CD4-positive, CD25-positive, alpha-beta regulatory T cell (primary cell): Measurements from ENCODE around the gene PCSK6. TPM values are rescaled to one million over a fixed set of nuclear protein-coding genes. Genes with fewer than 3 reads are reported as not detected.

ENCODE experiments used
- ATAC-seq, 2 donors: fragments of 150-1000 bp; cut with Tn5 transposase; one replicate each; pipeline ENCODE4 v1.10.0; 2021; ENCODE audit warnings: low read depth in 2 of 2, moderate number of reproducible peaks in 2 of 2, moderate library complexity in 1 of 2
- DNase-seq, 3 donors: peaks; one replicate each; pipeline versions ENCODE4 v3.0.0 to v3.0.0-alpha.2; 2012 to 2022; ENCODE audit warnings: mixed read lengths in 1 of 3
- H3K27ac ChIP-seq: one replicate; pipeline ENCODE4 v1.7.0; 2013; ENCODE audit warnings: mild to moderate bottlenecking, low read length; ENCODE audit not compliant: insufficient read depth, poor library complexity, severe bottlenecking
- H3K27me3 ChIP-seq: one replicate; pipeline ENCODE4 v1.7.0; 2013; ENCODE audit warnings: low read length; ENCODE audit not compliant: control insufficient read depth, insufficient read depth
- H3K36me3 ChIP-seq: one replicate; pipeline ENCODE4 v1.7.0; 2013; ENCODE audit warnings: mild to moderate bottlenecking, low read length, moderate library complexity; ENCODE audit not compliant: control insufficient read depth, insufficient read depth
- H3K4me1 ChIP-seq: 2 replicates; pipeline ENCODE4 v1.7.0; 2013; ENCODE audit warnings: mild to moderate bottlenecking, low read length; ENCODE audit not compliant: insufficient read depth, control insufficient read depth, poor library complexity, severe bottlenecking
- H3K4me3 ChIP-seq: one replicate; pipeline ENCODE4 v1.7.0; 2013; ENCODE audit warnings: low read depth, mild to moderate bottlenecking, low read length, moderate library complexity
- H3K9me3 ChIP-seq, 2 experiments: 1 replicate in 1 of 2; 2 replicates in 1 of 2; pipeline ENCODE4 v1.7.0; 2013; ENCODE audit warnings: low read length in 2 of 2, mild to moderate bottlenecking in 1 of 2, moderate library complexity in 1 of 2; ENCODE audit not compliant: control insufficient read depth in 2 of 2
- H3K27ac Mint-ChIP-seq, 3 donors: one replicate each; pipeline ENCODE4 v1.8.0; 2020 to 2022; ENCODE audit warnings: mild to moderate bottlenecking in 3 of 3, mixed read lengths in 3 of 3, moderate library complexity in 2 of 3
- H3K27me3 Mint-ChIP-seq: one replicate; pipeline ENCODE4 v1.8.0; 2022; ENCODE audit warnings: mild to moderate bottlenecking, mixed read lengths
- H3K36me3 Mint-ChIP-seq: one replicate; pipeline ENCODE4 v1.8.0; 2020; ENCODE audit warnings: mixed read lengths
- H3K4me1 Mint-ChIP-seq, 4 donors: one replicate each; pipeline ENCODE4 v1.8.0; 2020 to 2022; ENCODE audit warnings: mixed read lengths in 4 of 4, mild to moderate bottlenecking in 1 of 4
- H3K4me3 Mint-ChIP-seq, 4 donors: one replicate each; pipeline ENCODE4 v1.8.0; 2020 to 2022; ENCODE audit warnings: mild to moderate bottlenecking in 4 of 4, mixed read lengths in 4 of 4, moderate library complexity in 3 of 4
- H3K9me3 Mint-ChIP-seq, 7 donors: one replicate each; pipeline ENCODE4 v1.8.0; 2020 to 2022; ENCODE audit warnings: mixed read lengths in 7 of 7, mild to moderate bottlenecking in 3 of 7, moderate library complexity in 2 of 7
- polyA plus RNA-seq, 4 donors: library from polyadenylated mRNA; unstranded; fragments of 300-500 nt; fragmentation: Illumina TruSeq; gene quantifications; one replicate each; pipeline ENCODE4 v1.2.3, GENCODE V29; 2021
- total RNA-seq: library from RNA; stranded (reverse); gene quantifications from one replicate; pipeline ENCODE4 v1.2.3, GENCODE V29; 2022

PCSK6 gene
- total and polyA plus RNA-seq, 5 donors from 2014 or later = 0.07 to 1.1 (median 0.22) TPM; not detected in 1

- peaks cover 24% of the 10 kb centered on the region for H3K27me3 Mint-ChIP-seq
- Histone ChIP-seq H3K4me3 (no peak overlapping the region), H3K9me3 (no peaks in the 10 kb centered on the region), H3K4me1 (peaks cover 5% of the 10 kb centered on the region), H3K27ac (no peak overlapping the region), H3K27me3 (no peaks in the 10 kb centered on the region), H3K36me3 (no peaks in the 10 kb centered on the region)
- H3K4me3 Mint-ChIP-seq = peak overlapping the region in 3 of 4 donors; percentile 21 to 74 (median 22)
- peaks cover 0 to 9% (median 4%) of the 10 kb centered on the region in 4 donors for H3K4me1 Mint-ChIP-seq
- peaks cover 0 to 2% (median 0%) of the 10 kb centered on the region in 7 donors for H3K9me3 Mint-ChIP-seq
- DNase-seq (peak; percentile 13 to 64 (median 19)), ATAC-seq (peak; percentile 37 to 52)
- H3K27ac Mint-ChIP-seq = no peak overlapping the region
- H3K36me3 Mint-ChIP-seq = no peaks in the 10 kb centered on the region
Observed at GRCh38 chr15:101501703-101502373, 12.3 kb upstream of the PCSK6 start.

- ATAC-seq = no peak
- Histone ChIP-seq H3K9me3 (no peaks in the 10 kb centered on the region), H3K36me3 (no peaks in the 10 kb centered on the region), H3K27ac (no peak overlapping the region), H3K4me1 (peaks cover 5% of the 10 kb centered on the region), H3K4me3 (no peak overlapping the region), H3K27me3 (no peaks in the 10 kb centered on the region)
- peak in 1 of 3 donors; percentile 52 for DNase-seq
- Mint-ChIP-seq H3K4me3 (peak overlapping the region in 1 of 4 donors; percentile 21), H3K36me3 (no peaks in the 10 kb centered on the region), H3K27ac (no peak overlapping the region), H3K4me1 (peaks cover 0 to 12% (median 5%) of the 10 kb centered on the region in 4 donors), H3K27me3 (peaks cover 28% of the 10 kb centered on the region), H3K9me3 (peaks cover 0 to 2% (median 0%) of the 10 kb centered on the region in 7 donors)
Observed at GRCh38 chr15:101500865-101501551, 11.5 kb upstream of the PCSK6 start.

- H3K9me3 Mint-ChIP-seq = peaks cover 0 to 2% (median 0%) of the 10 kb centered on the region in 7 donors
- H3K4me1 Mint-ChIP-seq = peaks cover 0 to 14% (median 5%) of the 10 kb centered on the region in 4 donors
- no peaks in the 10 kb centered on the region for H3K36me3 ChIP-seq
- no peak overlapping the region for H3K4me3 Mint-ChIP-seq
- H3K27me3 Mint-ChIP-seq = peaks cover 36% of the 10 kb centered on the region
- H3K4me1 ChIP-seq = peaks cover 5% of the 10 kb centered on the region
- H3K9me3 ChIP-seq = no peaks in the 10 kb centered on the region
- DNase-seq = peak in 1 of 3 donors; percentile 82
- no peaks in the 10 kb centered on the region for H3K36me3 Mint-ChIP-seq
- H3K27ac Mint-ChIP-seq = no peak overlapping the region
- H3K27me3 ChIP-seq = no peaks in the 10 kb centered on the region
- no peak overlapping the region for H3K4me3 ChIP-seq
- peak in 1 of 2 donors; percentile 38 for ATAC-seq
- no peak overlapping the region for H3K27ac ChIP-seq
Observed at GRCh38 chr15:101499863-101500713, 10.6 kb upstream of the PCSK6 start.

GRCh38 chr15:101498717-101499480 lies 9.4 kb upstream of the PCSK6 start:
- Histone ChIP-seq H3K4me1 (peaks cover 5% of the 10 kb centered on the region), H3K9me3 (no peaks in the 10 kb centered on the region), H3K27me3 (no peaks in the 10 kb centered on the region), H3K27ac (no peak overlapping the region), H3K4me3 (no peak overlapping the region), H3K36me3 (no peaks in the 10 kb centered on the region)
- Mint-ChIP-seq H3K9me3 (peaks cover 0 to 5% (median 0%) of the 10 kb centered on the region in 7 donors), H3K4me3 (no peak overlapping the region), H3K4me1 (peaks cover 0 to 14% (median 5%) of the 10 kb centered on the region in 4 donors), H3K27ac (no peak overlapping the region), H3K36me3 (no peaks in the 10 kb centered on the region), H3K27me3 (peaks cover 42% of the 10 kb centered on the region)
- no peak for DNase-seq
- ATAC-seq = no peak

- Histone ChIP-seq H3K27ac (no peak overlapping the region), H3K9me3 (no peaks in the 10 kb centered on the region), H3K4me3 (no peak overlapping the region), H3K36me3 (no peaks in the 10 kb centered on the region), H3K27me3 (no peaks in the 10 kb centered on the region), H3K4me1 (peaks cover 5% of the 10 kb centered on the region)
- no peaks in the 10 kb centered on the region for H3K36me3 Mint-ChIP-seq
- no peak overlapping the region for H3K4me3 Mint-ChIP-seq
- peaks cover 0 to 14% (median 5%) of the 10 kb centered on the region in 4 donors for H3K4me1 Mint-ChIP-seq
- no peak overlapping the region for H3K27ac Mint-ChIP-seq
- peaks cover 0 to 5% (median 0%) of the 10 kb centered on the region in 7 donors for H3K9me3 Mint-ChIP-seq
- ATAC-seq (no peak), DNase-seq (peak in 1 of 3 donors; percentile 55)
- peaks cover 49% of the 10 kb centered on the region for H3K27me3 Mint-ChIP-seq
Observed at GRCh38 chr15:101498076-101498716, 8.7 kb upstream of the PCSK6 start.

GRCh38 chr15:101497484-101498034 lies 8.1 kb upstream of the PCSK6 start:
- Mint-ChIP-seq H3K9me3 (peaks cover 0 to 5% (median 0%) of the 10 kb centered on the region in 7 donors), H3K27me3 (peaks cover 50% of the 10 kb centered on the region), H3K4me3 (no peak overlapping the region), H3K27ac (no peak overlapping the region), H3K36me3 (no peaks in the 10 kb centered on the region), H3K4me1 (peaks cover 0 to 14% (median 5%) of the 10 kb centered on the region in 4 donors)
- no peak for ATAC-seq
- no peaks in the 10 kb centered on the region for H3K9me3 ChIP-seq
- no peaks in the 10 kb centered on the region for H3K27me3 ChIP-seq
- no peaks in the 10 kb centered on the region for H3K36me3 ChIP-seq
- H3K27ac ChIP-seq = no peak overlapping the region
- H3K4me3 ChIP-seq = no peak overlapping the region
- no peak for DNase-seq
- H3K4me1 ChIP-seq = peaks cover 5% of the 10 kb centered on the region
